OCI-LY3 (cell line): Measurements from ENCODE around the gene PIEZO1.

Source experiments
- EZH2phosphoT487 ChIP-seq: fragments of 200-600 bp; shearing (Covaris generic); IDR thresholded peaks from 2 replicates; pipeline ENCODE4 v1.6.1; 2018; ENCODE audit warnings: antibody characterized with exemption, mixed run types, low read depth
- TF ChIP-seq, protein P1 (sequence below): fragments of 200-600, 300-600 bp; sonication (generic); IDR thresholded peaks from 2 replicates; pipeline ENCODE4 v1.5.1; 2014; ENCODE audit warnings: antibody characterized with exemption, low read length, low read depth

DNA sequence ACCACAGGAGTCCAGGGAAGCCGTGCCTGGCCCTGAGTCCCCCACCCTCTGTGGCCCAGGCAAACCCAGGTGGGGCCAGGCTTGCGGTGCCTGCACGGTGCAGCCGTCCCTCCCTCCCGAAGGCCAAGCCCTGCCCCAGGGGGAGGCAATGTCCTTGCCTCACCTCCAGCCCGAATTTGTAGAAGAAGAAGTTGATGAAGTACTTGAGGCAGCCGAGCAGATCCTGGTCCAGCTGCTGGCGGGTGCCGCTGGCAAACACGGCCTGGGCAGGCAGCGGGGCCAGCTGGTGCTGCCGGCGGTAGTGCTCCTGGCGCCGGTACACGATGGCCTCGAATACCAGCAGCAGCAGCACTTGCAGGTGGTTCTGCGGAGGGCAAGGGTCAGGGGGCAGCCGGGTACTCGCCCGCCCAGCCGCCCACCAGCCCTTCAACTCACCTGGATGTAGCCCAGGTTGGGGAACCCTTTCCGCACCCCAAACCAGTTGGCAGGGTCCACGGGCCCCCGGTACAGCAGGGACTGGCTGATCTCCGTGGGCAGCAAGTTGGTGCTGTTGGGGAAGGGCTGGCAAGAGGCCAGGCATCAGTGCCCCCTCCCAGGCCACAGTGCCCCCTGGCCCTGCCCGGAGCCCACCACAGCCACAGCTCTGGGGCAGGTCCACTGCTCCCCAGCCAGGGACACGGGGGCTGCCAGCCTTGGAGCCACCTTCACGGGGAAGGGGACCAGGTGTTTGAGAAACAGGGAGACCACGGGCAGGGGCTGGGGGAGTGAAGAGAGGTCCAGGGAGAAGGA is 52.7 kb downstream of the PIEZO1 start:
- TF ChIP-seq, protein P1, sequence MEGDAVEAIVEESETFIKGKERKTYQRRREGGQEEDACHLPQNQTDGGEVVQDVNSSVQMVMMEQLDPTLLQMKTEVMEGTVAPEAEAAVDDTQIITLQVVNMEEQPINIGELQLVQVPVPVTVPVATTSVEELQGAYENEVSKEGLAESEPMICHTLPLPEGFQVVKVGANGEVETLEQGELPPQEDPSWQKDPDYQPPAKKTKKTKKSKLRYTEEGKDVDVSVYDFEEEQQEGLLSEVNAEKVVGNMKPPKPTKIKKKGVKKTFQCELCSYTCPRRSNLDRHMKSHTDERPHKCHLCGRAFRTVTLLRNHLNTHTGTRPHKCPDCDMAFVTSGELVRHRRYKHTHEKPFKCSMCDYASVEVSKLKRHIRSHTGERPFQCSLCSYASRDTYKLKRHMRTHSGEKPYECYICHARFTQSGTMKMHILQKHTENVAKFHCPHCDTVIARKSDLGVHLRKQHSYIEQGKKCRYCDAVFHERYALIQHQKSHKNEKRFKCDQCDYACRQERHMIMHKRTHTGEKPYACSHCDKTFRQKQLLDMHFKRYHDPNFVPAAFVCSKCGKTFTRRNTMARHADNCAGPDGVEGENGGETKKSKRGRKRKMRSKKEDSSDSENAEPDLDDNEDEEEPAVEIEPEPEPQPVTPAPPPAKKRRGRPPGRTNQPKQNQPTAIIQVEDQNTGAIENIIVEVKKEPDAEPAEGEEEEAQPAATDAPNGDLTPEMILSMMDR, result no peak
- no peak for TF ChIP-seq EZH2phosphoT487
